Heart right ventricle (tissue), 16 donors: Measurements from ENCODE around the gene DNAH8. TPM values are rescaled to one million over a fixed set of nuclear protein-coding genes. Genes with fewer than 3 reads are reported as not detected.

Experiments
- ATAC-seq, 8 donors: fragments of 200-7000 bp; cut with Tn5 transposase; one replicate each; pipeline ENCODE4 v1.9.1; 2020; ENCODE audit warnings: mild to moderate bottlenecking in 8 of 8, moderate library complexity in 8 of 8, moderate number of reproducible peaks in 1 of 8
- DNase-seq, 2 donors: peaks; one replicate each; pipeline ENCODE4 v3.0.0-alpha.2; 2020
- H3K27ac ChIP-seq, 10 donors: fragments of 200-600 bp; sonication (generic) in 2 of 10; one replicate each; pipeline versions ENCODE4 v1.5.0 to v1.8.0; 2020 to 2022; ENCODE audit warnings: mild to moderate bottlenecking in 3 of 10
- H3K27me3 ChIP-seq, 7 donors: fragments of 200-600 bp; one replicate each; pipeline ENCODE4 v1.8.0; 2021 to 2022; ENCODE audit warnings: mild to moderate bottlenecking in 2 of 7
- H3K36me3 ChIP-seq, 9 donors: fragments of 200-600 bp; sonication (generic) in 1 of 9; one replicate each; pipeline versions ENCODE4 v1.5.0 to v1.8.0; 2020 to 2022; ENCODE audit warnings: mild to moderate bottlenecking in 2 of 9
- H3K4me1 ChIP-seq, 9 donors: fragments of 200-600 bp; sonication (generic) in 1 of 9; one replicate each; pipeline versions ENCODE4 v1.5.0 to v1.8.0; 2020 to 2022; ENCODE audit warnings: mild to moderate bottlenecking in 4 of 9
- H3K4me3 ChIP-seq, 10 donors: fragments of 200-600 bp; sonication (generic) in 2 of 10; one replicate each; pipeline versions ENCODE4 v1.5.0 to v1.8.0; 2020 to 2022; ENCODE audit warnings: mild to moderate bottlenecking in 7 of 10, moderate library complexity in 2 of 10
- H3K9me3 ChIP-seq, 11 donors: fragments of 200-600 bp in 10 of 11; sonication (generic) in 2 of 11; one replicate each; pipeline versions ENCODE4 v1.5.0 to v1.8.0; 2013 to 2022; ENCODE audit warnings: mild to moderate bottlenecking in 2 of 11, control low read depth in 1 of 11, moderate library complexity in 1 of 11
- WGBS, 2 donors: extraction: QIAGEN DNeasy Blood & Tissue Kit; methylation state at CpG; one replicate each; pipeline ENCODE4 v1.1.7; 2013; ENCODE audit warnings: inconsistent platforms in 1 of 2; 5-methylcytosine and 5-hydroxymethylcytosine counted together
- intact Hi-C, 10 donors: fragments of 100-400 bp; cut with DNase I; formaldehyde crosslinking; loops; one replicate each; pipeline versions ENCODE4 v1.11.1 to v1.14.2; 2022
- polyA plus RNA-seq, 2 donors: library from polyadenylated mRNA; stranded (reverse); fragments of 200-250 nt; gene quantifications; one replicate each; pipeline ENCODE4 v1.2.3, GENCODE V29; 2013
- total RNA-seq, 10 donors: library from RNA; stranded (reverse); fragmentation: NEBNext Ultra II Directional in 3 of 10; extraction: Animal tissue kit (Norgen Biotek cat#: 25700) in 3 of 10; gene quantifications; one replicate each; pipeline versions ENCODE4 v1.2.1 to v1.2.4, GENCODE V29; 2021 to 2023
- TF ChIP-seq, protein P1 (sequence below), 9 donors: fragments of 200-600 bp; sonication (generic) in 2 of 9; IDR thresholded peaks; one replicate each; pipeline versions ENCODE4 v1.5.0 to v1.8.0; 2021 to 2022; ENCODE audit warnings: antibody characterized with exemption in 9 of 9, mild to moderate bottlenecking in 5 of 9, moderate library complexity in 1 of 9
- donor health status: Arrhythmogenic right ventricular cardiomyopathy.
- donor health status: ischemic (EF 13 %, LVEDD 7.1; RV severe dilation, severe dysfunction).
- donor health status: healthy with polysubstance abuse.
- donor health status: DM: no; HTN: yes; CAD: no.
- donor health status: DM: no; HTN: no; CAD: no.
- donor health status: ischemic (EF 25% LVEDD 6.9; RV normal size, moderate dysfunction).
- donor health status: ischemic (EF 25% LVEDD 5.7; RV mildly dilated, moderate dysfunction).
- donor health status: healthy.
- donor health status: DM: yes; HTN: yes; CAD: no.
- donor health status: Ischemic cardiomyopathy.
- donor health status: ischemic (EF 35%, LVEDD 5.7; RV mildly dilated, moderate dysfunction).
- donor health status: nonischemic (EF 11% LVEDD 7.7; RV severe dilation, severe dysfunction).
- donor health status: DM: yes; HTN: yes; CAD: no.
- donor health status: PGD.
- donor health status: ischemic (EF 29% LVEDD 5.4; RV normal size, mild dysfunction).
- donor health status: nonischemic (EF 23%, LVEDD 6.1; RV moderate dilation, normal function).

Gene DNAH8
- total and polyA plus RNA-seq, 12 donors, result 0.02 to 0.09 (median 0.03) TPM; not detected in 8

GRCh38 chr6:38724343-38724742 is 9.2 kb downstream of the DNAH8 start:
- intact Hi-C loops, result no loop called here
- Histone ChIP-seq H3K4me1 (no peaks in the 10 kb centered on the region), H3K27ac (no peak overlapping the region), H3K9me3 (peaks cover 0 to 11% (median 0%) of the 10 kb centered on the region in 11 donors), H3K27me3 (peaks cover 0 to 12% (median 8%) of the 10 kb centered on the region in 7 donors), H3K4me3 (no peak overlapping the region), H3K36me3 (no peaks in the 10 kb centered on the region)
- TF ChIP-seq, protein P1, sequence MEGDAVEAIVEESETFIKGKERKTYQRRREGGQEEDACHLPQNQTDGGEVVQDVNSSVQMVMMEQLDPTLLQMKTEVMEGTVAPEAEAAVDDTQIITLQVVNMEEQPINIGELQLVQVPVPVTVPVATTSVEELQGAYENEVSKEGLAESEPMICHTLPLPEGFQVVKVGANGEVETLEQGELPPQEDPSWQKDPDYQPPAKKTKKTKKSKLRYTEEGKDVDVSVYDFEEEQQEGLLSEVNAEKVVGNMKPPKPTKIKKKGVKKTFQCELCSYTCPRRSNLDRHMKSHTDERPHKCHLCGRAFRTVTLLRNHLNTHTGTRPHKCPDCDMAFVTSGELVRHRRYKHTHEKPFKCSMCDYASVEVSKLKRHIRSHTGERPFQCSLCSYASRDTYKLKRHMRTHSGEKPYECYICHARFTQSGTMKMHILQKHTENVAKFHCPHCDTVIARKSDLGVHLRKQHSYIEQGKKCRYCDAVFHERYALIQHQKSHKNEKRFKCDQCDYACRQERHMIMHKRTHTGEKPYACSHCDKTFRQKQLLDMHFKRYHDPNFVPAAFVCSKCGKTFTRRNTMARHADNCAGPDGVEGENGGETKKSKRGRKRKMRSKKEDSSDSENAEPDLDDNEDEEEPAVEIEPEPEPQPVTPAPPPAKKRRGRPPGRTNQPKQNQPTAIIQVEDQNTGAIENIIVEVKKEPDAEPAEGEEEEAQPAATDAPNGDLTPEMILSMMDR (IDR thresholded peaks at IDR 0.05), result no peak
- DNase-seq (no peak), ATAC-seq (no peak)
- 70% methylated on average over 5 of the region's 5 CpGs for WGBS, 2 donors

DNA sequence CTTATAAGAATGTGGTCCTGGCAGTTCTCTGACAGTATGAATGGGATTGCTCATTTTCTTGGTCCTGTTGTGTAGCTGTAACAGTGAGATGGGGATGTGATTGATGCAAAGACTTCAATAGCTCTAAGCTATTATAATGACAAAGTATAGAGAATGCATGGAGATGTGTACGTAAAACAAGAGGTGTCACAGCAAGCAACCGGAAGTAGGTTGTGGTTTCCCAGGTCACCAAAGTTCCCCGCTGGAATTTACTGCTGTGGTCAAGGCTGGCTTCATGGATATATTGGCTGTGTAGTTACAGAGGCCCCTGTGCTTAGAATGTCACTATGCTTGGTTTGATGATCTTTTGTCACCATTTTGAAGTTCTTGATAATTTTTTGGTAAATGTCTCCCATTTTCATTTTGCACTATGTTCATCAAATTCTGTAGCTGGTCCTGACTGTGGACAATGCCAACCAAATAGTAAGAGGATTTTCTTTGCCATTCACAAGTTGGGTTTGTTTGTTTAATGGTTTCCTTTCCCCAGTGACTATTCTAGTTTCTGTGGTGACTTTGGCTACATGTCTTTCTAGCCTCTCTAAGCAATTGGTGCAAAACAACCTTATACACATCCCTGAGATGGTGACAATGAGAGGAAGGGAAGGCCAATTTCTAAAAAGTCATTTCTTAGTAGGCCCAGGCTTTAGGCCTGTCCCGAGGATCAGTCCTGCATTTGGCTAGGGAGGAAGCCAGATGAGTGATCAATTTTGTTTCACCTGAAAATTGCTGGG is 10.5 kb downstream of the DNAH8 start:
- Histone ChIP-seq H3K27me3 (peaks cover 0 to 3% (median 0%) of the 10 kb centered on the region in 7 donors), H3K27ac (no peak overlapping the region), H3K36me3 (no peaks in the 10 kb centered on the region), H3K9me3 (peaks cover 0 to 8% (median 0%) of the 10 kb centered on the region in 11 donors), H3K4me1 (no peaks in the 10 kb centered on the region), H3K4me3 (no peak overlapping the region)
- no peak for DNase-seq
- TF ChIP-seq, protein P1 (IDR thresholded peaks at IDR 0.05), result no peak
- intact Hi-C loops, result no loop called here
- 80 to 86% methylated on average over 4 of the region's 4 CpGs for WGBS, 2 donors
- ATAC-seq, result no peak

DNA sequence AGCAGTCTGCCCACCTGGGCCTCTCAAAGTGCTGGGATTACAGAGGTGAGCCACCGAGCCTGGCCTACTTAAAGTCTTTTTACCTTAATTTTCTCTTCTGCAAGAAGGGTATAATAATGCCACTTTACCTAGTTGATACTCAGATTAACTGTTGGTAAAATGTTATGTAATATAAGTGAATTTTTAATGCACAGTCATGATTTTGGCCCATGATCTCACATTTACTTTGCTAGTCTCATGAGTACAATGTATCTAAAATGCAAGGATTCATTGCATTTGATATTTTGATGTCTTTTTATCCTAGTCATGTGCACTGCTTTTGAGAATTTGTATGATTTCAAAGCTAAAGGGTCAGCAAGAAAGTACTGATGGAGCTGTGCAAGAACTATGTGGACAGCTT is 13.1 kb downstream of the DNAH8 start:
- 87 to 96% methylated on average over 1 of the region's 1 CpG for WGBS, 2 donors
- Histone ChIP-seq H3K36me3 (no peaks in the 10 kb centered on the region), H3K27me3 (peaks cover 0 to 5% (median 0%) of the 10 kb centered on the region in 7 donors), H3K4me1 (no peaks in the 10 kb centered on the region), H3K4me3 (no peak overlapping the region), H3K9me3 (no peaks in the 10 kb centered on the region), H3K27ac (no peak overlapping the region)
- ATAC-seq (no peak), DNase-seq (no peak)
- TF ChIP-seq, protein P1 (IDR thresholded peaks at IDR 0.05), result no peak
- intact Hi-C loops, result no loop called here

GRCh38 chr6:38730140-38730862 is 15.2 kb downstream of the DNAH8 start:
- H3K4me3 ChIP-seq, result no peak overlapping the region
- 56% methylated on average over 4 of the region's 4 CpGs for WGBS, 2 donors
- H3K9me3 ChIP-seq, result peaks cover 0 to 7% (median 0%) of the 10 kb centered on the region in 11 donors
- DNase-seq (no peak), ATAC-seq (no peak)
- intact Hi-C loops, result no loop called here
- peaks cover 0 to 11% (median 0%) of the 10 kb centered on the region in 7 donors for H3K27me3 ChIP-seq
- no peaks in the 10 kb centered on the region for H3K4me1 ChIP-seq
- H3K27ac ChIP-seq, result no peak overlapping the region
- no peaks in the 10 kb centered on the region for H3K36me3 ChIP-seq
- TF ChIP-seq, protein P1 (IDR thresholded peaks at IDR 0.05), result no peak
